Measurements from ENCODE around the gene PIEZO2. TPM values are rescaled to one million over a fixed set of nuclear protein-coding genes. Genes with fewer than 3 reads are reported as not detected.

Gene PIEZO2
- total RNA-seq, 2 experiments from 2014 or later, result not detected

DNA sequence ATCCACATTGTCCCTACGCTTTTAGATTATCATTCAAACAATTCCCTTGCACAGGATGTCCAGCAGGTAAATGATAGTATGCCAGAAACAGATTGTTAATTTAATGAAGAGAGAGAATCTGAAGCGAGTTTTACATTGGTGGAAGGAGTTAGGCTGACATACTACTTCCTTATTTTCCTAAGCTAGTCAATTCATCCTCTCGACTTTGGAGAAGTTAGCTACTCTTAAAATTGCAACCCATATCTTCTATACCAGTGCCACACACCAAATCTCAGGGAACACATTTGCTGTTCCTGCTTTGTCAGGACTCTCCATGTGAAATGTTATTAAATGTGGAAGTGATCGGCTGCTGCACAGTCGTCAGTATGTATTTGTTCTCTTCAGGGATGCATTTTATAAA, 374.3 kb downstream of the PIEZO2 start:
- POLR2A ChIA-PET, result no interaction called here

DNA sequence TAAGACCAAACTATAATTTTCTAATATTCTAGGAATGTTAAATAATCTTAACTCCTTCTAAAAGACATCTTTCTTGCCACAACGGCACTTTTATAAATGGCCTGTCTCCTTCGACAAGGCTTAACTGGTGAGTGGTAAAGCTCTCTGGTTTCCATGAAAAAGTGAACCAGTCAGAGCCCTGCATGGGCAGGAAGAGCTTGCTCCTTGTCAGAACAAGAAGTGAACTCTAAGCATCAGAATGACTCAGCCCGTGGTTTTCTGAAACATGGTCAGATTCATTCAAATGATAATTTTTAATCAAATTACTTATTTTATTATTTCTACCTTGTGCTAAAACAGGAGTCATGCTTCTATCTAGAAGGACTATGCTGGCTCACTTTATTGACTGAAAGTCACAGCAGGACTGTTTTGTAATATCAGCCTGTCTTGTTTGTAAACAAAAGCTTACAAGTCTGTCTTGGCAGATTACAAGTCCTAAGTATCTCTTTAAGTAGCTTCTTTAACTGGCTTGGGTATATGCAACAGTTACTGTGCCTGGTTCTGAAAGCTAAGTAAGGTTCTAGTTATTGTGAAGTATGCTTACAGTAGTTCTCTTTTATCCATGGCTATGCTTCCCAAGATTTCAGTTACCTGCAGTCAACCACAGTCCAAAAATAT, 378.2 kb downstream of the PIEZO2 start:
- no peaks in the 10 kb centered on the region for H3K4me1 Mint-ChIP-seq (ENCODE audit: low read depth)
- H3K27ac ChIP-seq (ENCODE audit: low read depth in 1 of 2, low read length in 2 of 2), result no peak overlapping the region
- ATAC-seq (ENCODE audit: poor library complexity) (no peak), DNase-seq (no peak)
- TF ChIP-seq, protein P1, sequence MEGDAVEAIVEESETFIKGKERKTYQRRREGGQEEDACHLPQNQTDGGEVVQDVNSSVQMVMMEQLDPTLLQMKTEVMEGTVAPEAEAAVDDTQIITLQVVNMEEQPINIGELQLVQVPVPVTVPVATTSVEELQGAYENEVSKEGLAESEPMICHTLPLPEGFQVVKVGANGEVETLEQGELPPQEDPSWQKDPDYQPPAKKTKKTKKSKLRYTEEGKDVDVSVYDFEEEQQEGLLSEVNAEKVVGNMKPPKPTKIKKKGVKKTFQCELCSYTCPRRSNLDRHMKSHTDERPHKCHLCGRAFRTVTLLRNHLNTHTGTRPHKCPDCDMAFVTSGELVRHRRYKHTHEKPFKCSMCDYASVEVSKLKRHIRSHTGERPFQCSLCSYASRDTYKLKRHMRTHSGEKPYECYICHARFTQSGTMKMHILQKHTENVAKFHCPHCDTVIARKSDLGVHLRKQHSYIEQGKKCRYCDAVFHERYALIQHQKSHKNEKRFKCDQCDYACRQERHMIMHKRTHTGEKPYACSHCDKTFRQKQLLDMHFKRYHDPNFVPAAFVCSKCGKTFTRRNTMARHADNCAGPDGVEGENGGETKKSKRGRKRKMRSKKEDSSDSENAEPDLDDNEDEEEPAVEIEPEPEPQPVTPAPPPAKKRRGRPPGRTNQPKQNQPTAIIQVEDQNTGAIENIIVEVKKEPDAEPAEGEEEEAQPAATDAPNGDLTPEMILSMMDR (IDR thresholded peaks at IDR 0.05), result no peak
- CTCF ChIA-PET, result no interaction called here
- no peaks in the 10 kb centered on the region for H3K9me3 ChIP-seq (ENCODE audit: control insufficient read depth in 1 of 2, insufficient read depth in 1 of 2, low read length in 2 of 2)
- H3K4me3 ChIP-seq (ENCODE audit: low read length), result no peak overlapping the region
- intact Hi-C loops (cut with DNase I, micrococcal nuclease), result no loop called here
- POLR2A ChIA-PET, result no interaction called here
- no peaks in the 10 kb centered on the region for H3K36me3 Mint-ChIP-seq (ENCODE audit: low read depth)
- H3K9me3 Mint-ChIP-seq, result no peaks in the 10 kb centered on the region
- H3K27ac Mint-ChIP-seq, result no peak overlapping the region
- H3K4me3 Mint-ChIP-seq, result no peak overlapping the region
- no peaks in the 10 kb centered on the region for H3K36me3 ChIP-seq (ENCODE audit: insufficient read depth, low read length)
- H3K27me3 Mint-ChIP-seq, result peaks cover 5% of the 10 kb centered on the region
- no peaks in the 10 kb centered on the region for H3K27me3 ChIP-seq (ENCODE audit: control insufficient read depth in 1 of 2, insufficient read depth in 2 of 2, low read length in 2 of 2)
- no peaks in the 10 kb centered on the region for H3K4me1 ChIP-seq (ENCODE audit: insufficient read depth, low read length)

More for the DNA sequence above, 374.3 kb downstream of the PIEZO2 start:
- DNase-seq, result no peak
- peaks cover 9% of the 10 kb centered on the region for H3K27me3 Mint-ChIP-seq
- intact Hi-C loops (cut with DNase I, micrococcal nuclease), result no loop called here
- H3K27ac Mint-ChIP-seq, result no peak overlapping the region
- Histone ChIP-seq H3K4me1 (ENCODE audit: insufficient read depth, low read length) (no peaks in the 10 kb centered on the region), H3K27me3 (ENCODE audit: control insufficient read depth in 1 of 2, insufficient read depth in 2 of 2, low read length in 2 of 2) (no peaks in the 10 kb centered on the region), H3K36me3 (ENCODE audit: insufficient read depth, low read length) (no peaks in the 10 kb centered on the region), H3K27ac (ENCODE audit: low read depth in 1 of 2, low read length in 2 of 2) (no peak overlapping the region), H3K9me3 (ENCODE audit: control insufficient read depth in 1 of 2, insufficient read depth in 1 of 2, low read length in 2 of 2) (no peaks in the 10 kb centered on the region), H3K4me3 (ENCODE audit: low read length) (no peak overlapping the region)
- H3K4me3 Mint-ChIP-seq, result no peak overlapping the region
- TF ChIP-seq, protein P1 (IDR thresholded peaks at IDR 0.05), result no peak
- no peaks in the 10 kb centered on the region for H3K9me3 Mint-ChIP-seq
- ATAC-seq (ENCODE audit: poor library complexity), result no peak
- CTCF ChIA-PET, result no interaction called here
- H3K4me1 Mint-ChIP-seq (ENCODE audit: low read depth), result no peaks in the 10 kb centered on the region
- H3K36me3 Mint-ChIP-seq (ENCODE audit: low read depth), result no peaks in the 10 kb centered on the region

DNA sequence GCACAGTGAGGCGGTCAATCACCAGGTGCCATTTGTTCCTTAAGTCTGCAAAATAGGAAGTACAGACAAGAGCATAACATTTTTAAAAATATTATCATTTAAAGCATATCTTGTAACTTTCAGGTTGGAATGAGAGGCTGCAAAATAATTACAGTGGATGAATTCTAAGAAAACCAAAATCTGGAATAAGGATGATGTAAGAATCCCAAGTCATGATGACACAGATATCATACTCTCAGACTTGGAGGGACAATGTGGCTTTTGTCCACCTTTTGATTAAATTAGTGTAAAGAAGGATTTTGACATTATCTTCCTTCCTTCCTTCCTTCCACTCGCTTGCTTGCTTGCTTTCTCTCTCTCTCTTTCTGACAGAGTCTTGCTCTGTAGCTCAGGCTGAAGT, 379.1 kb downstream of the PIEZO2 start:
- Histone ChIP-seq H3K9me3 (ENCODE audit: control insufficient read depth in 1 of 2, insufficient read depth in 1 of 2, low read length in 2 of 2) (no peaks in the 10 kb centered on the region), H3K27ac (ENCODE audit: low read depth in 1 of 2, low read length in 2 of 2) (no peak overlapping the region), H3K36me3 (ENCODE audit: insufficient read depth, low read length) (no peaks in the 10 kb centered on the region), H3K4me3 (ENCODE audit: low read length) (no peak overlapping the region), H3K27me3 (ENCODE audit: control insufficient read depth in 1 of 2, insufficient read depth in 2 of 2, low read length in 2 of 2) (no peaks in the 10 kb centered on the region), H3K4me1 (ENCODE audit: insufficient read depth, low read length) (no peaks in the 10 kb centered on the region)
- TF ChIP-seq, protein P1 (IDR thresholded peaks at IDR 0.05), result no peak
- no peak for ATAC-seq (ENCODE audit: poor library complexity)
- Mint-ChIP-seq H3K36me3 (ENCODE audit: low read depth) (no peaks in the 10 kb centered on the region), H3K9me3 (no peaks in the 10 kb centered on the region), H3K4me1 (ENCODE audit: low read depth) (no peaks in the 10 kb centered on the region), H3K4me3 (no peak overlapping the region), H3K27ac (no peak overlapping the region), H3K27me3 (peaks cover 5% of the 10 kb centered on the region)
- intact Hi-C loops (cut with DNase I, micrococcal nuclease), result no loop called here
- POLR2A ChIA-PET, result no interaction called here
- CTCF ChIA-PET, result no interaction called here
- no peak for DNase-seq

All from CD4-positive, alpha-beta T cell (primary cell).